HEK293T (cell line): ENCODE results near the gene ARTN.

Experiments
- ARNT ChIP-seq: fragments of 450-650 bp; IDR thresholded peaks from 2 replicates; pipeline ENCODE4 v1.6.1; 2017; ENCODE audit warnings: mild to moderate bottlenecking
- BHLHE40 ChIP-seq: fragments of 450-650 bp; IDR thresholded peaks from 2 replicates; pipeline ENCODE4 v1.6.1; 2016; ENCODE audit warnings: mild to moderate bottlenecking, moderate library complexity, borderline replicate concordance
- ELF4 ChIP-seq: fragments of 450-650 bp; IDR thresholded peaks from 2 replicates; pipeline ENCODE4 v1.6.1; 2017; ENCODE audit warnings: antibody characterized with exemption
- FOXA1 ChIP-seq: fragments of 450-650 bp; IDR thresholded peaks from 2 replicates; pipeline ENCODE4 v1.6.1; 2016; ENCODE audit warnings: mild to moderate bottlenecking
- FOXK2 ChIP-seq: fragments of 450-650 bp; IDR thresholded peaks from 2 replicates; pipeline ENCODE4 v1.6.1; 2016; ENCODE audit warnings: mild to moderate bottlenecking
- L3MBTL2 ChIP-seq: fragments of 450-650 bp; conservative IDR thresholded peaks from 2 replicates; pipeline ENCODE4 v1.6.1; 2016; ENCODE audit warnings: mild to moderate bottlenecking
- NFRKB ChIP-seq: fragments of 450-650 bp; IDR thresholded peaks from 2 replicates; pipeline ENCODE4 v1.6.1; 2016; ENCODE audit warnings: mild to moderate bottlenecking, moderate library complexity
- SP1 ChIP-seq: fragments of 450-650 bp; IDR thresholded peaks from 2 replicates; pipeline ENCODE4 v1.6.1; 2017
- TF ChIP-seq, protein P1 (sequence below): fragments of 450-650 bp; IDR thresholded peaks from 2 replicates; pipeline ENCODE4 v1.6.1; 2016

DNA sequence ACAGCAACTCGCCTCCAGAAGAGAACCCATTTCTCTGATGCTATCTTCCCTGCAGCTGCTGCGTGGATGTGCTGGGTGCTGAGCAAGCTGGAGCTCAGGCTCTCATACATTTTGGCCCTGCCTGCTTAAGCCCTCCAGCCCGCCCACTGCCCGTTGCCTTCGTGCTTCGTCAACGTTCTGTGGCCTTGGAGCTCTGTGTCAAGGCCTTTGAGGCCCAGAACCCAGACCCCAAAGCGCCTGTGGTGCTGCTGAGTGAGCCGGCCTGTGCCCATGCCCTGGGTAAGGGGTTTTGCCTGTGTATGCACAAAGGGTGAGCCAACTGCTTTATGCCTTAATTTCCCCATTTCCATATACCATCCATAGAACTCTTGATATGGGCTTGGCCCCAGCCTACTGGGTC, 37.3 kb downstream of the ARTN start:
- TF ChIP-seq FOXA1 (no peak), NFRKB (no peak), SP1 (no peak), ARNT (no peak), L3MBTL2 (no peak), ELF4 (no peak), BHLHE40 (no peak), FOXK2 (no peak)
- TF ChIP-seq, protein P1, sequence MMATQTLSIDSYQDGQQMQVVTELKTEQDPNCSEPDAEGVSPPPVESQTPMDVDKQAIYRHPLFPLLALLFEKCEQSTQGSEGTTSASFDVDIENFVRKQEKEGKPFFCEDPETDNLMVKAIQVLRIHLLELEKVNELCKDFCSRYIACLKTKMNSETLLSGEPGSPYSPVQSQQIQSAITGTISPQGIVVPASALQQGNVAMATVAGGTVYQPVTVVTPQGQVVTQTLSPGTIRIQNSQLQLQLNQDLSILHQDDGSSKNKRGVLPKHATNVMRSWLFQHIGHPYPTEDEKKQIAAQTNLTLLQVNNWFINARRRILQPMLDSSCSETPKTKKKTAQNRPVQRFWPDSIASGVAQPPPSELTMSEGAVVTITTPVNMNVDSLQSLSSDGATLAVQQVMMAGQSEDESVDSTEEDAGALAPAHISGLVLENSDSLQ = no peak
